ENCODE measurements around the gene KLF2.

GRCh38 chr19:16365300-16365996 is 40.8 kb downstream of the KLF2 start:
- TF ChIP-seq, protein P1, sequence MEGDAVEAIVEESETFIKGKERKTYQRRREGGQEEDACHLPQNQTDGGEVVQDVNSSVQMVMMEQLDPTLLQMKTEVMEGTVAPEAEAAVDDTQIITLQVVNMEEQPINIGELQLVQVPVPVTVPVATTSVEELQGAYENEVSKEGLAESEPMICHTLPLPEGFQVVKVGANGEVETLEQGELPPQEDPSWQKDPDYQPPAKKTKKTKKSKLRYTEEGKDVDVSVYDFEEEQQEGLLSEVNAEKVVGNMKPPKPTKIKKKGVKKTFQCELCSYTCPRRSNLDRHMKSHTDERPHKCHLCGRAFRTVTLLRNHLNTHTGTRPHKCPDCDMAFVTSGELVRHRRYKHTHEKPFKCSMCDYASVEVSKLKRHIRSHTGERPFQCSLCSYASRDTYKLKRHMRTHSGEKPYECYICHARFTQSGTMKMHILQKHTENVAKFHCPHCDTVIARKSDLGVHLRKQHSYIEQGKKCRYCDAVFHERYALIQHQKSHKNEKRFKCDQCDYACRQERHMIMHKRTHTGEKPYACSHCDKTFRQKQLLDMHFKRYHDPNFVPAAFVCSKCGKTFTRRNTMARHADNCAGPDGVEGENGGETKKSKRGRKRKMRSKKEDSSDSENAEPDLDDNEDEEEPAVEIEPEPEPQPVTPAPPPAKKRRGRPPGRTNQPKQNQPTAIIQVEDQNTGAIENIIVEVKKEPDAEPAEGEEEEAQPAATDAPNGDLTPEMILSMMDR (IDR thresholded peaks at IDR 0.05) = no peak
- no peak for TF ChIP-seq POLR2AphosphoS5 (IDR thresholded peaks at IDR 0.05)
- no peak for TF ChIP-seq POLR2A (IDR thresholded peaks at IDR 0.05)
